Mucosa of gallbladder (tissue), 1 donor: ENCODE data around the gene EMP1. TPM values are rescaled to one million over a fixed set of nuclear protein-coding genes. Genes with fewer than 3 reads are reported as not detected.

ENCODE experiments used
- DNase-seq: peaks from one replicate; pipeline ENCODE4 v3.0.0-alpha.2; 2020; ENCODE audit warnings: low spot score
- total RNA-seq: library from RNA; stranded (reverse); gene quantifications from one replicate; pipeline ENCODE4 v1.2.1, GENCODE V29; 2021
- donor health status: DM: no; HTN: no; CAD: no.

EMP1 gene
- total RNA-seq, 1 donor from 2014 or later = 66.0 TPM

GRCh38 chr12:13197526-13198143 lies 1.1 kb downstream of the EMP1 start:
- DNase-seq = no peak

GRCh38 chr12:13198241-13198640 lies 1.7 kb downstream of the EMP1 start:
- no peak for DNase-seq

GRCh38 chr12:13198876-13199275 lies 2.4 kb downstream of the EMP1 start:
- DNase-seq = no peak

GRCh38 chr12:13199592-13199991 lies 3.1 kb downstream of the EMP1 start:
- no peak for DNase-seq

- DNase-seq = no peak
Observed at GRCh38 chr12:13200841-13201240, 4.3 kb downstream of the EMP1 start.

GRCh38 chr12:13203034-13203922 lies 6.8 kb downstream of the EMP1 start:
- DNase-seq = no peak

- DNase-seq = no peak
Observed at GRCh38 chr12:13204428-13204827, 7.9 kb downstream of the EMP1 start.

- no peak for DNase-seq
Observed at GRCh38 chr12:13205809-13206559, 9.5 kb downstream of the EMP1 start.

- no peak for DNase-seq
Observed at GRCh38 chr12:13206560-13206897, 10.0 kb downstream of the EMP1 start.

GRCh38 chr12:13208533-13209435 lies 12.3 kb downstream of the EMP1 start:
- no peak for DNase-seq

- DNase-seq = no peak
Observed at GRCh38 chr12:13209436-13210235, 13.1 kb downstream of the EMP1 start.

GRCh38 chr12:13210236-13211190 lies 14.0 kb downstream of the EMP1 start:
- no peak for DNase-seq

GRCh38 chr12:13211191-13211858 lies 14.8 kb downstream of the EMP1 start:
- DNase-seq = no peak

- peak; percentile 75 for DNase-seq
Observed at GRCh38 chr12:13211859-13212664, 15.5 kb downstream of the EMP1 start.

- no peak for DNase-seq
Observed at GRCh38 chr12:13215056-13215455, 18.5 kb downstream of the EMP1 start.

GRCh38 chr12:13218641-13219040 lies 22.1 kb downstream of the EMP1 start:
- DNase-seq = no peak

- no peak for DNase-seq
Observed at GRCh38 chr12:13219320-13219719, 22.8 kb downstream of the EMP1 start.

GRCh38 chr12:13220838-13221237 lies 24.3 kb downstream of the EMP1 start:
- no peak for DNase-seq
